ENCODE data around the gene SYNM. TPM values are rescaled to one million over a fixed set of nuclear protein-coding genes. Genes with fewer than 3 reads are reported as not detected.
A peak's percentile ranks its signal among the peaks of the same experiment; 100 is the strongest.

SYNM gene
- total RNA-seq, 1 donor from 2014 or later: 378 TPM

DNA sequence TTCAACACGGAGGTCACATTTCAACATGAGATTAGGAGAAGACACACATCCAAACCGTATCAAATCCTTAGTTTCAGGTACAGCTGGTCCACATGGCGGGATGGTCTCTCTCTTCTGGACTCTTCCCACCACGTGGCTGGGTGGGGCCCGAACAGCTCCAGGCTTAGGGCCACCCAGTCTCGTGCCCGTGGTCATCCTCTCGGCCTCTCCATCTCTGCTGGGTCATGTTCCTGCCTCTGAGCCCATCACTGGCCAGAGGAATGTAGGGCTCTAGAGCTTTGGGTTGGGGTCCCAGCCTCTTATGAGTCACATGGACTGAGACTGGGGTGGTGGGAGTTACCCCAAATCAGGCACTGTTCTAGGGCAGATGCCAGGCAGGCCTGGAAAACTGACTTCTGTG, 12.2 kb downstream of the SYNM start:
- intact Hi-C loops (cut with micrococcal nuclease): no loop called here
- Histone ChIP-seq H3K4me1 (peaks cover 79% of the 10 kb centered on the region), H3K27ac (replicated peaks) (peak overlapping the region; percentile 4), H3K36me3 (peaks cover 53% of the 10 kb centered on the region), H3K27me3 (ENCODE audit: low read depth) (no peaks in the 10 kb centered on the region), H3K9me3 (replicated peaks) (no peaks in the 10 kb centered on the region), H3K4me3 (no peak overlapping the region)
- TF ChIP-seq, protein P1, sequence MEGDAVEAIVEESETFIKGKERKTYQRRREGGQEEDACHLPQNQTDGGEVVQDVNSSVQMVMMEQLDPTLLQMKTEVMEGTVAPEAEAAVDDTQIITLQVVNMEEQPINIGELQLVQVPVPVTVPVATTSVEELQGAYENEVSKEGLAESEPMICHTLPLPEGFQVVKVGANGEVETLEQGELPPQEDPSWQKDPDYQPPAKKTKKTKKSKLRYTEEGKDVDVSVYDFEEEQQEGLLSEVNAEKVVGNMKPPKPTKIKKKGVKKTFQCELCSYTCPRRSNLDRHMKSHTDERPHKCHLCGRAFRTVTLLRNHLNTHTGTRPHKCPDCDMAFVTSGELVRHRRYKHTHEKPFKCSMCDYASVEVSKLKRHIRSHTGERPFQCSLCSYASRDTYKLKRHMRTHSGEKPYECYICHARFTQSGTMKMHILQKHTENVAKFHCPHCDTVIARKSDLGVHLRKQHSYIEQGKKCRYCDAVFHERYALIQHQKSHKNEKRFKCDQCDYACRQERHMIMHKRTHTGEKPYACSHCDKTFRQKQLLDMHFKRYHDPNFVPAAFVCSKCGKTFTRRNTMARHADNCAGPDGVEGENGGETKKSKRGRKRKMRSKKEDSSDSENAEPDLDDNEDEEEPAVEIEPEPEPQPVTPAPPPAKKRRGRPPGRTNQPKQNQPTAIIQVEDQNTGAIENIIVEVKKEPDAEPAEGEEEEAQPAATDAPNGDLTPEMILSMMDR (IDR thresholded peaks at IDR 0.05; ENCODE audit: borderline replicate concordance): no peak
- no peak for DNase-seq

DNA sequence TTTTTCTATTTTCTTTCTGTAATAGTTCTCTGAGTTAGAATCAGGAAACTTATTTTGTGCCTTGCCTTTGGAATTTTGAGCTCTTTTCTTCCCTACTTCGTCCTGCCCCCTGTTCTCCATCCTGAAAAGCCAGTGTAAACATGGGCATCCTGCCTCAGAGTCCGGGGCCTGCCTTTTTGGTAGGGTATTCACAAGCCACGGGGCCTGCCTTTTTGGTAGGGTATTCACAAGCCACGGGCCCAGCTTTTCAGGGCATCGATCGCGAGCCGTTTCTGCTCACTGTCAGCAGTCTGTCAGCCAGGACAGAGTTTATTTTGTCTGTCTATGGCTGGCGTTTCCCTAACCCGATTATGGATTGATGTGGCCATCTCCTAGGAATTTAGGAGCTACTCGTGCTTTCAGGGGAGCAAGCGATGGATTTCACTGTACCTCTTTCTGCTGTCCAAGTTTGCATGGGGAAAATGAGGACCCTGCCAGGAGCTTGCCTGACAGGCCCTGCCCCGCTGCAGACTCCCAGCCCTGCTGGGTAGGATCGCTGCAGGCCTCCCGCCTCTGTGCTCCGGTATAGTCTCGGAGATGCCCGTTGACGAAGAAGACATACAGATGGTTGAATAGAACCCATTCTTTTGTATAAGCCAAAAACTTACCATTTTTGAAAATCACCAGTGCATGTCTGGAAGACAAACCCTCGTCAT, 12.8 kb downstream of the SYNM start:
- Histone ChIP-seq H3K4me3 (no peak overlapping the region), H3K27me3 (ENCODE audit: low read depth) (no peaks in the 10 kb centered on the region), H3K9me3 (replicated peaks) (no peaks in the 10 kb centered on the region), H3K36me3 (peaks cover 53% of the 10 kb centered on the region), H3K27ac (replicated peaks) (peak overlapping the region; percentile 4), H3K4me1 (peaks cover 79% of the 10 kb centered on the region)
- TF ChIP-seq, protein P1 (IDR thresholded peaks at IDR 0.05; ENCODE audit: borderline replicate concordance): no peak
- no peak for DNase-seq
- intact Hi-C loops (cut with micrococcal nuclease): no loop called here

DNA sequence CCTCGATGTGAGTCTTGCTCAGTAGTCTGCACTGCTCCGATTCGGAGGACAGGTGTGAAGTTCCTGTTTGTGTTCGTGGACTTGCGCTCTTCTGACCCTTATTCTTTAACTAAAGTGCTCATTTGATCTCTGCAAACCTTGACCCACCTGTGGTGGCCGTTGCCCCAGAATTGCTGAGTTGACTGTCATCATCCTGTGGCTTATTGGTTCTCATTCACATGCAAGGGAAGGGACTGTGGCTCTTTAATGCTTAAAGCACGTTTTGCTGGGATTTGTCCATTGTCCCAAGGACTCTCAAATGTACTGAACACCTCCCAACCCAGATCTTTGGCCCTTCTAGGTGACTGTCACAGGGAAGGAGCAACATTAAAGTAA, 13.4 kb downstream of the SYNM start:
- H3K9me3 ChIP-seq (replicated peaks): no peaks in the 10 kb centered on the region
- H3K4me1 ChIP-seq: peaks cover 79% of the 10 kb centered on the region
- H3K36me3 ChIP-seq: peaks cover 53% of the 10 kb centered on the region
- intact Hi-C loops (cut with micrococcal nuclease): no loop called here
- no peak overlapping the region for H3K4me3 ChIP-seq
- no peak for DNase-seq
- H3K27me3 ChIP-seq (ENCODE audit: low read depth): no peaks in the 10 kb centered on the region
- H3K27ac ChIP-seq (replicated peaks): peak overlapping the region; percentile 4
- TF ChIP-seq, protein P1 (IDR thresholded peaks at IDR 0.05; ENCODE audit: borderline replicate concordance): no peak

- Histone ChIP-seq H3K4me1 (peaks cover 79% of the 10 kb centered on the region), H3K36me3 (peaks cover 48% of the 10 kb centered on the region), H3K4me3 (no peak overlapping the region), H3K27ac (replicated peaks) (peak overlapping the region; percentile 26), H3K27me3 (ENCODE audit: low read depth) (no peaks in the 10 kb centered on the region), H3K9me3 (replicated peaks) (no peaks in the 10 kb centered on the region)
- intact Hi-C loops (cut with micrococcal nuclease): no loop called here
- TF ChIP-seq, protein P1 (IDR thresholded peaks at IDR 0.05; ENCODE audit: borderline replicate concordance): no peak
- peak; percentile 49 for DNase-seq
Observed at GRCh38 chr15:99118801-99119546, 14.1 kb downstream of the SYNM start.

DNA sequence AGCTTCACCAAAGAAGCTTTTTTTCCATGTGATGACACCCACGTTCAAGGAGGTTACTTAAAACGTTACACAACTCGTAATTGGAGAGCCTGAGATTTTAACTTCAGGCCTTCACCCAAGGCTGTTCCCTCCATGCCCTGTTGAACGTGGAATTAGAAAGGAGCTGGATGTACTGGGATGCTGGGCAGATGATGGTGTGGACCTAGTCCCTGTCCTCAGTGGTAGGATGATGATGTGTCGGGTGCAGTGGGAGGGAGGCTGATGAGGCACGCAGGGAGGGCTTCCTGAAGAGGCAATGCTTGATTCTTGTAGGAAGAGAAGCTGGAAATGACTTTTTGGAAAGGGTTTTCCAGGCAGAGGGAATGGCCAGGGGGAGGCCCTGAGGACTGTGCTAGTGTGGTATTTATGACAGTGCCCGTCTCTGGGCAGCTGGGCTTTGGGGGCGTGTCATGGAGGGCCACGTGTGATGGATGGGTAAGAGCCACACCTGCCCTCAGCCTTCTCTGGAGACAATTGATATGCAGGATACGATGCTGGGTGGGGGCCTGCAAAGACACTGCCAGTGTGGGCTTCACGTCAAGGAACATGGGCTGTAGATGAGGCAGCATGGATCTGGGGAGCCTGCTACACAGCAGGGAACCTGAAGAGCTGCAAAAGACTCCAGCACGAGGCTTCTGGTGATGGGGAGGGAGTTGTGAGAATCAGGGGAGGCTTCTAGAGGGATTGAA, 15.3 kb downstream of the SYNM start:
- no peaks in the 10 kb centered on the region for H3K27me3 ChIP-seq (ENCODE audit: low read depth)
- peaks cover 42% of the 10 kb centered on the region for H3K36me3 ChIP-seq

More for the DNA sequence above, 15.3 kb downstream of the SYNM start:
- TF ChIP-seq, protein P1 (IDR thresholded peaks at IDR 0.05; ENCODE audit: borderline replicate concordance): no peak
- intact Hi-C loops (cut with micrococcal nuclease): no loop called here
- H3K27ac ChIP-seq (replicated peaks): peak overlapping the region; percentile 94
- H3K9me3 ChIP-seq (replicated peaks): no peaks in the 10 kb centered on the region
- H3K4me1 ChIP-seq: peaks cover 79% of the 10 kb centered on the region
- no peak for DNase-seq
- no peak overlapping the region for H3K4me3 ChIP-seq
